ENCODE measurements around the gene SAYSD1.

DNA sequence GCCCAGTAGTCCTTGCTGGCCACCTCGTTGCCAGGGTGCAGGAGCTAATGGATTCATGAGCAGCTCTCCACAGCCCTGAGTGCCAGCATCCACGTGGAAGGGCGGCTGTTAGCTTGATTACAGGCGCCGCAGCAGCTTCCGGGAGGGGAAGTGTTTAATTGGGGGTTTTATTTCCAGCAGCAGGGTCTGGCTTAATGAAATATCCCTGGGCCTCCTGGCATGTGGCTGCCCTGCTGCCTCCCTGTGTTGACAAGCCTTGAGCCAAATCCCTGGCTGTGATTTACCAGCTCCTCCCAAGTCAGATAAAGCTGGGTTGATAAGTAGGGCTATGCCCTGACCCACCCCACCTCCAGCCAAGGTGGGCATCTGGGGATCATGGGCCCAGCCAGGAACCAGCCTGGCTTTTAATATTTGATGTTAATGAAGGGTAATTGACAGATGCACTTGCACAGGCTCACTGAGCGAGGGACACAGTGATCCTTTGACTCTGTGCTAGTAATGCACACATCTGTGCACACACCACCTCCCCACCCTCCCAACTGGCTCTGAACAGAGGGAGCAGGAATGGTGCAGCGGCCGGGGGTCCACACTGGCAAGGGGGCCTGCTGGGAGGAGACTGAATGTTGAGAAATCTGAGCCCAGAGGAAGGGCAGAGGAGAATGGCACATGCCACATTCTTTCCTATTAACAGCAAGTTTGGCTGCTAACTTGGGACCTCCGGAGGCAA, 52.8 kb downstream of the SAYSD1 start:
- TF ChIP-seq, protein P1, sequence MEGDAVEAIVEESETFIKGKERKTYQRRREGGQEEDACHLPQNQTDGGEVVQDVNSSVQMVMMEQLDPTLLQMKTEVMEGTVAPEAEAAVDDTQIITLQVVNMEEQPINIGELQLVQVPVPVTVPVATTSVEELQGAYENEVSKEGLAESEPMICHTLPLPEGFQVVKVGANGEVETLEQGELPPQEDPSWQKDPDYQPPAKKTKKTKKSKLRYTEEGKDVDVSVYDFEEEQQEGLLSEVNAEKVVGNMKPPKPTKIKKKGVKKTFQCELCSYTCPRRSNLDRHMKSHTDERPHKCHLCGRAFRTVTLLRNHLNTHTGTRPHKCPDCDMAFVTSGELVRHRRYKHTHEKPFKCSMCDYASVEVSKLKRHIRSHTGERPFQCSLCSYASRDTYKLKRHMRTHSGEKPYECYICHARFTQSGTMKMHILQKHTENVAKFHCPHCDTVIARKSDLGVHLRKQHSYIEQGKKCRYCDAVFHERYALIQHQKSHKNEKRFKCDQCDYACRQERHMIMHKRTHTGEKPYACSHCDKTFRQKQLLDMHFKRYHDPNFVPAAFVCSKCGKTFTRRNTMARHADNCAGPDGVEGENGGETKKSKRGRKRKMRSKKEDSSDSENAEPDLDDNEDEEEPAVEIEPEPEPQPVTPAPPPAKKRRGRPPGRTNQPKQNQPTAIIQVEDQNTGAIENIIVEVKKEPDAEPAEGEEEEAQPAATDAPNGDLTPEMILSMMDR (conservative IDR thresholded peaks at IDR 0.05; ENCODE audit: low read length) = no peak
- TF ChIP-seq EZH2phosphoT487 (IDR thresholded peaks at IDR 0.05; ENCODE audit: borderline replicate concordance) = no peak
